Natural killer cell treated with Interleukin-12 subunit alpha and Interleukin-12 subunit beta and Interleukin-15 and Interleukin-18, amount 100 ng/mL, for 72 hours (primary cell): Measurements from ENCODE around the gene WDR45. TPM values are rescaled to one million over a fixed set of nuclear protein-coding genes. Genes with fewer than 3 reads are reported as not detected.
A peak's percentile ranks its signal among the peaks of the same experiment; 100 is the strongest.

Experiments used
- ATAC-seq, 2 donors: fragments of 150-1000 bp; cut with Tn5 transposase in 1 of 2; sonication (Bioruptor Pico), chemical (Tn5 transposase) in 1 of 2; 2 replicates each; pipeline ENCODE4 v1.10.0; 2021
- DNase-seq: peaks from one replicate; pipeline ENCODE4 v3.0.0; 2022; ENCODE audit warnings: low spot score
- H3K27ac Mint-ChIP-seq, 2 donors: 1 replicate in 1 of 2; 2 replicates in 1 of 2; pipeline ENCODE4 v1.8.0; 2022; ENCODE audit warnings: mixed read lengths in 2 of 2, mild to moderate bottlenecking in 1 of 2, moderate library complexity in 1 of 2
- H3K27me3 Mint-ChIP-seq, 2 donors: 1 replicate in 1 of 2; 2 replicates in 1 of 2; pipeline ENCODE4 v1.8.0; 2022; ENCODE audit warnings: mixed read lengths in 2 of 2
- H3K36me3 Mint-ChIP-seq: one replicate; pipeline ENCODE4 v1.8.0; 2022; ENCODE audit warnings: mixed read lengths
- H3K4me1 Mint-ChIP-seq, 2 donors: 1 replicate in 1 of 2; 2 replicates in 1 of 2; pipeline ENCODE4 v1.8.0; 2022; ENCODE audit warnings: low read depth in 2 of 2, mixed read lengths in 2 of 2, mild to moderate bottlenecking in 1 of 2
- H3K4me3 Mint-ChIP-seq: one replicate; pipeline ENCODE4 v1.8.0; 2022; ENCODE audit warnings: mixed read lengths
- H3K9me3 Mint-ChIP-seq: 2 replicates; pipeline ENCODE4 v1.8.0; 2022; ENCODE audit warnings: mixed read lengths
- total RNA-seq, 2 donors: library from RNA; stranded (reverse); gene quantifications; one replicate each; pipeline ENCODE4 v1.2.3, GENCODE V29; 2022

WDR45 gene
- total RNA-seq, 2 donors from 2014 or later = 48.1 to 62.3 TPM

- DNase-seq = peak; percentile 80
- no peaks in the 10 kb centered on the region for H3K9me3 Mint-ChIP-seq
- H3K36me3 Mint-ChIP-seq = no peaks in the 10 kb centered on the region
- H3K4me1 Mint-ChIP-seq = peaks cover 20 to 24% of the 10 kb centered on the region in 2 donors
- H3K27ac Mint-ChIP-seq = peak overlapping the region; percentile 61 to 96
- ATAC-seq = peak; percentile 87 to 92
- H3K27me3 Mint-ChIP-seq = peaks cover 0 to 11% of the 10 kb centered on the region in 2 donors
- H3K4me3 Mint-ChIP-seq = peak overlapping the region; percentile 99
Measured at GRCh38 chrX:49053223-49054072, 26.2 kb downstream of the WDR45 start.

- Mint-ChIP-seq H3K9me3 (no peaks in the 10 kb centered on the region), H3K4me1 (peaks cover 23 to 34% of the 10 kb centered on the region in 2 donors), H3K36me3 (no peaks in the 10 kb centered on the region), H3K4me3 (peak overlapping the region; percentile 94), H3K27ac (peak overlapping the region; percentile 85 to 95), H3K27me3 (no peaks in the 10 kb centered on the region)
- DNase-seq (no peak), ATAC-seq (no peak)
Measured at GRCh38 chrX:49043987-49044281, 35.8 kb downstream of the WDR45 start.

- Mint-ChIP-seq H3K9me3 (no peaks in the 10 kb centered on the region), H3K4me3 (peak within 1 kb of the TSS; percentile 94), H3K36me3 (no peaks in the 10 kb centered on the region), H3K27me3 (no peaks in the 10 kb centered on the region), H3K27ac (peak within 1 kb of the TSS; percentile 85 to 95), H3K4me1 (peaks cover 28 to 39% of the 10 kb centered on the region in 2 donors)
- DNase-seq = peak; percentile 95
- peak; percentile 95 for ATAC-seq
Measured at GRCh38 chrX:49043220-49043986, 36.3 kb downstream of the WDR45 start, which contains the start of gene TFE3. TSS of gene TFE3 (minus strand) at chrX:49043357. CDS start at chrX:49043226, 131 bp downstream.

- Mint-ChIP-seq H3K27me3 (no peaks in the 10 kb centered on the region), H3K4me1 (peaks cover 28 to 39% of the 10 kb centered on the region in 2 donors), H3K9me3 (no peaks in the 10 kb centered on the region), H3K4me3 (peak overlapping the region; percentile 94), H3K27ac (peak overlapping the region; percentile 85 to 95), H3K36me3 (no peaks in the 10 kb centered on the region)
- DNase-seq (no peak), ATAC-seq (no peak)
Measured at GRCh38 chrX:49042581-49043219, 37.0 kb downstream of the WDR45 start.

- H3K4me3 Mint-ChIP-seq = peak overlapping the region; percentile 94
- H3K27me3 Mint-ChIP-seq = no peaks in the 10 kb centered on the region
- H3K9me3 Mint-ChIP-seq = no peaks in the 10 kb centered on the region
- DNase-seq (no peak), ATAC-seq (no peak)
- peak overlapping the region; percentile 85 to 95 for H3K27ac Mint-ChIP-seq
- no peaks in the 10 kb centered on the region for H3K36me3 Mint-ChIP-seq
- H3K4me1 Mint-ChIP-seq = peaks cover 28 to 39% of the 10 kb centered on the region in 2 donors
Measured at GRCh38 chrX:49041744-49042580, 37.7 kb downstream of the WDR45 start.

GRCh38 chrX:49040376-49040955 is 39.2 kb downstream of the WDR45 start:
- Mint-ChIP-seq H3K4me1 (peaks cover 28 to 39% of the 10 kb centered on the region in 2 donors), H3K36me3 (no peaks in the 10 kb centered on the region), H3K4me3 (peak overlapping the region; percentile 94), H3K9me3 (no peaks in the 10 kb centered on the region), H3K27ac (peak overlapping the region; percentile 85 to 95), H3K27me3 (no peaks in the 10 kb centered on the region)
- ATAC-seq (no peak), DNase-seq (no peak)

GRCh38 chrX:49039598-49040375 is 39.9 kb downstream of the WDR45 start:
- no peaks in the 10 kb centered on the region for H3K36me3 Mint-ChIP-seq

GRCh38 chrX:49037883-49038475 is 41.7 kb downstream of the WDR45 start:
- ATAC-seq = no peak
- Mint-ChIP-seq H3K4me1 (peaks cover 28 to 35% of the 10 kb centered on the region in 2 donors), H3K9me3 (no peaks in the 10 kb centered on the region), H3K4me3 (peak overlapping the region; percentile 20), H3K36me3 (no peaks in the 10 kb centered on the region), H3K27ac (peak overlapping the region; percentile 25 to 85), H3K27me3 (no peaks in the 10 kb centered on the region)
- DNase-seq = no peak

More at GRCh38 chrX:49039598-49040375, 39.9 kb downstream of the WDR45 start:
- H3K27me3 Mint-ChIP-seq = no peaks in the 10 kb centered on the region
- no peaks in the 10 kb centered on the region for H3K9me3 Mint-ChIP-seq
- DNase-seq (peak; percentile 67), ATAC-seq (peak in 1 of 2 donors; percentile 5)
- H3K4me3 Mint-ChIP-seq = peak overlapping the region; percentile 94
- H3K27ac Mint-ChIP-seq = peak overlapping the region; percentile 85 to 95
- H3K4me1 Mint-ChIP-seq = peaks cover 28 to 39% of the 10 kb centered on the region in 2 donors

- H3K4me3 Mint-ChIP-seq = no peak overlapping the region
- H3K36me3 Mint-ChIP-seq = peaks cover 11% of the 10 kb centered on the region
- no peak for DNase-seq
- no peaks in the 10 kb centered on the region for H3K9me3 Mint-ChIP-seq
- no peaks in the 10 kb centered on the region for H3K27me3 Mint-ChIP-seq
- peaks cover 4 to 8% of the 10 kb centered on the region in 2 donors for H3K4me1 Mint-ChIP-seq
- ATAC-seq = no peak
- H3K27ac Mint-ChIP-seq = no peak overlapping the region
Measured at GRCh38 chrX:49030283-49030682, 49.4 kb downstream of the WDR45 start.

- no peaks in the 10 kb centered on the region for H3K9me3 Mint-ChIP-seq
- H3K4me1 Mint-ChIP-seq = peaks cover 4 to 8% of the 10 kb centered on the region in 2 donors
- DNase-seq = no peak
- H3K27me3 Mint-ChIP-seq = no peaks in the 10 kb centered on the region
- H3K36me3 Mint-ChIP-seq = peaks cover 11% of the 10 kb centered on the region
- ATAC-seq = no peak
- no peak overlapping the region for H3K27ac Mint-ChIP-seq
- H3K4me3 Mint-ChIP-seq = no peak overlapping the region
Measured at GRCh38 chrX:49029876-49030275, 49.8 kb downstream of the WDR45 start.
